ENCODE measurements around the gene USP9X.

DNA sequence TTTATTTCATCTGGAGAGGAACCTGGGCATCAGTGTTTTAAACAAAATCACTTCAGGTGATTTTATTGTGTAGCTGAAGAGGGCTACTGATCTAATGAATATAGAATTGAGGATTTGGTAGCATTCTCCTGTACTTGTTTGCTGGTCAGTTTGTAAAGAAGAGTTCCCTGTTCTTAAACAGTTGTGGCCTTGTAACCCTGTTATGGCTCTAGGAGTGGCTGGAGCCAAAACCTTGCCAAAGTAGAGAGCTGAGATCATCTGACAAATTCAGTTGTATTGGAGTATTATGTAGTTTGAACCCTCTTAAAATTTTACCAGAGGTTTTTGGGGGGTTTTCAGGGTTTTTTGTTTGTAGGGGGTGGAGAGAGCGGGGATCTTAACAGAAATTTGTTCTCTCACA lies 36.5 kb downstream of the USP9X start:
- TF ChIP-seq POLR2A (IDR thresholded peaks at IDR 0.05; ENCODE audit: low read length) = no peak
- TF ChIP-seq GATA1 (IDR thresholded peaks at IDR 0.05; ENCODE audit: low read depth, low read length) = no peak

All from erythroblast (primary cell).